Measurements from ENCODE around the gene GAB1. TPM values are rescaled to one million over a fixed set of nuclear protein-coding genes. Genes with fewer than 3 reads are reported as not detected.
A peak's percentile ranks its signal among the peaks of the same experiment; 100 is the strongest.

The GAB1 gene
- total RNA-seq, 6 experiments from 2014 or later: 6.6 to 8.9 (median 6.9) TPM

DNA sequence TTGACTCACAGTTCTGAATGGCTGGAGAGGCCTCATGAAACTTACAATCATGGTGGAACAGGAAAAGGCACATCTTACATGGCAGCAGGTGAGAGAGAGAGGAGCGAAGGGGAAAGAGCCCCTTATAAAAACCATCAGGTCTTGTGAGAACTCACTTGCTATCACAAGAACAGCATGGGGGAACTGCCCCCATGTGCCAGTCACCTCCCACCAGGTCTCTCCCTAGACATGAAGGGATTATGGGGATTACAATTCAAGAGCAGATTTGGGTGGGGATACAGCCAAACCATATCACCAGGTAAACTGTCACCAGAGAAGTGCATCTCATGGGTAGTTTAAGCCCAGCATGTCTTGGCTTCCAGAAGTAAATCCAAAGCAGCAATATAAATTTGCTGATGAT is 169.4 kb downstream of the GAB1 start:
- Mint-ChIP-seq H3K9me3 (no peaks in the 10 kb centered on the region), H3K4me1 (ENCODE audit: low read depth) (no peaks in the 10 kb centered on the region), H3K27me3 (ENCODE audit: insufficient read depth) (peaks cover 16% of the 10 kb centered on the region), H3K4me3 (no peak overlapping the region), H3K36me3 (ENCODE audit: low read depth) (no peaks in the 10 kb centered on the region), H3K27ac (no peak overlapping the region)
- no peak for DNase-seq
- TF ChIP-seq, protein P1, sequence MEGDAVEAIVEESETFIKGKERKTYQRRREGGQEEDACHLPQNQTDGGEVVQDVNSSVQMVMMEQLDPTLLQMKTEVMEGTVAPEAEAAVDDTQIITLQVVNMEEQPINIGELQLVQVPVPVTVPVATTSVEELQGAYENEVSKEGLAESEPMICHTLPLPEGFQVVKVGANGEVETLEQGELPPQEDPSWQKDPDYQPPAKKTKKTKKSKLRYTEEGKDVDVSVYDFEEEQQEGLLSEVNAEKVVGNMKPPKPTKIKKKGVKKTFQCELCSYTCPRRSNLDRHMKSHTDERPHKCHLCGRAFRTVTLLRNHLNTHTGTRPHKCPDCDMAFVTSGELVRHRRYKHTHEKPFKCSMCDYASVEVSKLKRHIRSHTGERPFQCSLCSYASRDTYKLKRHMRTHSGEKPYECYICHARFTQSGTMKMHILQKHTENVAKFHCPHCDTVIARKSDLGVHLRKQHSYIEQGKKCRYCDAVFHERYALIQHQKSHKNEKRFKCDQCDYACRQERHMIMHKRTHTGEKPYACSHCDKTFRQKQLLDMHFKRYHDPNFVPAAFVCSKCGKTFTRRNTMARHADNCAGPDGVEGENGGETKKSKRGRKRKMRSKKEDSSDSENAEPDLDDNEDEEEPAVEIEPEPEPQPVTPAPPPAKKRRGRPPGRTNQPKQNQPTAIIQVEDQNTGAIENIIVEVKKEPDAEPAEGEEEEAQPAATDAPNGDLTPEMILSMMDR (IDR thresholded peaks at IDR 0.05): no peak

DNA sequence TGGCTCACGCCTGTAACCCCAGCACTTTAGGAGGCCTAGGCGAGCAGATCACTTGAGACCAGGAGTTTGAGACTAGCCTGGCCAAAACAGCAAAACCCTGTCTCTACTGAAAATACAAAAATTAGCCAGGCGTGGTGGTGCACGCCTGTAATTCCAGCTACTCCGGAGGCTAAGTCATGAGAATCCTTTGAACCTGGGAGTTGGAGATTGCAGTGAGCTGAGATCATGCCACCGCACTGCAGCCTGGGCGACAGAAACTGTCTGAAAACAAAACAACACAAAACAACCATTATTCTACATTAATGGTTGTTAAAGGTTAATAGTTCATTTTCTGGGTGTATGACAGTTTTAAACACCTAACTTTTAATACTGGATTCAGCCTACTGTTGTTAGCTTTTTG is 175.2 kb downstream of the GAB1 start:
- Mint-ChIP-seq H3K36me3 (ENCODE audit: low read depth) (peaks cover 15% of the 10 kb centered on the region), H3K4me3 (no peak overlapping the region), H3K9me3 (no peaks in the 10 kb centered on the region), H3K27me3 (ENCODE audit: insufficient read depth) (peaks cover 12% of the 10 kb centered on the region), H3K4me1 (ENCODE audit: low read depth) (peaks cover 18% of the 10 kb centered on the region), H3K27ac (no peak overlapping the region)
- TF ChIP-seq, protein P1 (IDR thresholded peaks at IDR 0.05): no peak
- no peak for DNase-seq

DNA sequence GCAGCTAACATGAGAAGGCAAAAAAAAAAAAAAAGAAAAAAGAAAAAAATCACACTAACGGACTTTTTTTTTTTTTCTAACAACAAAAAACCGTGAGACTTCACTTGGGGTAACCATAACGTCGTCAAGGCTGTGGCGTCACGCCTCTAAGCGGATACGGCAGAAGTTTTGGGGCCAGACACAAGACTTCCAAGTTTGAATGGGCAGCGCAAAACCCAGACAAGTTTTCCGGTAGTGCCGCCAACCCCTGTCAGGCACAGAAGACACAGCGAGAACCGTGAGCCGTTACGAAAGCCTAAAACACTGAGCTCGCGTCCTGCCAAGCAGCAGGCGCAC is 176.3 kb downstream of the GAB1 start:
- no peak for DNase-seq
- H3K36me3 Mint-ChIP-seq (ENCODE audit: low read depth): peaks cover 22% of the 10 kb centered on the region
- peak overlapping the region; percentile 97 for H3K4me3 Mint-ChIP-seq
- TF ChIP-seq, protein P1 (IDR thresholded peaks at IDR 0.05): no peak
- H3K27me3 Mint-ChIP-seq (ENCODE audit: insufficient read depth): peaks cover 12% of the 10 kb centered on the region
- peak overlapping the region; percentile 100 for H3K27ac Mint-ChIP-seq
- peaks cover 27% of the 10 kb centered on the region for H3K4me1 Mint-ChIP-seq (ENCODE audit: low read depth)
- H3K9me3 Mint-ChIP-seq: no peaks in the 10 kb centered on the region

DNA sequence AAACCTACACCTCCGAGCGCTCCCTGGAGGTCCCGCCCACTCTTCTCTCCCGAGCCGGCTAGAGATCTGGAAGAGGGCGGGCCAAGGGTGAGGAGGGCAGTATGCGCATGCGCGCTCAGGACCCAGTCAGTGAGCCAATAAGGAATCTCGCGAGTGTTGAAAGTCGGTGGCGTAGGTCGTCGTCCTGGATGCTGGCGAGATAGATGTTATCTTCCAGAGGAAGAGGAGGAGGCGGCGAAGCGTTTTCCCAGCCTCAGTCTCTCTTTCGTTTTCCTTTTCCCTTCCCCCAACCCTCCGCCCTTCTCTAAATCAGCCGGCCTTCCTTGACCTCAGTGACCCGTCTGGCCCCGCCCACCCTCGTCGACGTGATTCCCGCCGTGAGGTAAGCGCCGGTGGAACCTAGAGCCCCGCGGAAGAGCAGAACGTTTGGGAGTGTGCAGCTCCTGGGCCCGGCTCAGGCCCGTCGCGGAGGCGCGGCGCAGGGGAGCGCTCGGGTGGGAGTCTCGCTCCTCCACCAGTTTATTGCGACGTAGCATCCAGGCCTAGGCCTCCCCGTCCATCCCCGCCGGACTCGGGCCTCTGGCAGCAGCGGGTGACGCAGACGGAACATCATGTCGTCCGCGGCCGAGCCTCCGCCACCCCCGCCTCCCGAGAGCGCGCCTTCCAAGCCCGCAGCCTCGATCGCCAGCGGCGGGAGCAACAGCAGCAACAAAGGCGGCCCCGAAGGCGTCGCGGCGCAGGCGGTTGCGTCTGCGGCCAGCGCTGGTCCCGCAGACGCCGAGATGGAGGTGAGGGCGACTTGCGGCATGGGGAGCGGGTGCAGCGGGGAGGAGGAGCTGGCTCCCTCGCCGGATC is 176.9 kb downstream of the GAB1 start, which contains the start of gene SMARCA5:
TSS of gene SMARCA5 (plus strand) at position 389 of the 855 bp plus-strand sequence. CDS start at position 612, 223 bp downstream.
- TF ChIP-seq, protein P1 (IDR thresholded peaks at IDR 0.05): no peak; the same call in 1 of the 2 replicates
- Mint-ChIP-seq H3K4me1 (ENCODE audit: low read depth) (peaks cover 27% of the 10 kb centered on the region), H3K9me3 (no peaks in the 10 kb centered on the region), H3K36me3 (ENCODE audit: low read depth) (peaks cover 22% of the 10 kb centered on the region), H3K4me3 (peak within 1 kb of the TSS; percentile 97), H3K27me3 (ENCODE audit: insufficient read depth) (peaks cover 12% of the 10 kb centered on the region), H3K27ac (peak within 1 kb of the TSS; percentile 100)
- peak; percentile 97 for DNase-seq

DNA sequence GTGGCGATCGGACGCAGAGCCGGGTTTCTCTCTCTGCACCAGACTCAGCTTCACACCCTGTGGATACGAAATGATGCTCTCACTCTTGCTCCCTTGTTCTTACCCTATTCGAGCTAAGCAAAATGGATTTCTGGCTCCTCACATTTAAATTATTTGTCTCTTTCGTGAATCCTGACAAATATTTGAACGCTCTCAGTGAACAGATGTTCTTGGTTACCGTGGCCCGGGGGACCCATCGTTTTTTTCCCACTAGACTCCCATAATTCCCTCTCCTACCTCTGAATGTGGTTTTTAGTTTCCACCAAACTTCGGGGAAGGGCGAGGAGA is 177.5 kb downstream of the GAB1 start:
- no peaks in the 10 kb centered on the region for H3K9me3 Mint-ChIP-seq
- peak overlapping the region; percentile 97 for H3K4me3 Mint-ChIP-seq
- peaks cover 27% of the 10 kb centered on the region for H3K36me3 Mint-ChIP-seq (ENCODE audit: low read depth)
- TF ChIP-seq, protein P1 (IDR thresholded peaks at IDR 0.05): no peak
- H3K4me1 Mint-ChIP-seq (ENCODE audit: low read depth): peaks cover 32% of the 10 kb centered on the region
- peak overlapping the region; percentile 100 for H3K27ac Mint-ChIP-seq
- no peak for DNase-seq
- peaks cover 10% of the 10 kb centered on the region for H3K27me3 Mint-ChIP-seq (ENCODE audit: insufficient read depth)

All from HFFc6 (cell line).